Thyroid gland (tissue), 4 donors: ENCODE data around the gene DIAPH1.

Experiments
- POLR2A ChIP-seq, 2 donors: fragments of 450-650 bp; IDR thresholded peaks; one replicate each; pipeline ENCODE4 v1.6.1; 2017; ENCODE audit warnings: antibody characterized with exemption in 2 of 2, mild to moderate bottlenecking in 2 of 2, moderate library complexity in 1 of 2
- TF ChIP-seq, protein P1 (sequence below), 6 experiments: fragments of 200-600 bp in 3 of 6; fragments of 450-650 bp in 3 of 6; sonication (generic) in 3 of 6; IDR thresholded peaks; one replicate each; pipeline ENCODE4 v1.5.1; 2016 to 2019; ENCODE audit warnings: antibody characterized with exemption in 6 of 6, mild to moderate bottlenecking in 2 of 6, inconsistent platforms in 1 of 6, moderate library complexity in 1 of 6

DNA sequence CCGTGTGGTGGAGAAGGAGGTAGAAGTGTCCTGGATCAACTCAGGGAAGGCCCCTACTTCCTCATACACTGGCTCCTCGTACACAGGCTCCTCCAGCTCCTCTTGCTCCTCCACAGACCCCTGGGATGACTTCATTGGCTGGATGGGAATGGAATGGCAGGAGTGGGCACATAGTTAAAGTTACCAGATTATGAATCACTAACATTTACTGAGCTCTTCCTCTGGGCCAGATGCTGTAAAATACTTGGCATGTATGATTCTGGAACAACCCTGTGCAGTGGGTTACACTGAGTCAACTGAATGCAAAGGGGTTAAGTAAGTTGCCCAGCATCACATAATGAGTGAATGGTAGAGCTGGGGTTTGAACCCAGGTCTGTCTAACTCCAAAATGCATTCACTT lies 35.5 kb upstream of the DIAPH1 start:
- TF ChIP-seq, protein P1, sequence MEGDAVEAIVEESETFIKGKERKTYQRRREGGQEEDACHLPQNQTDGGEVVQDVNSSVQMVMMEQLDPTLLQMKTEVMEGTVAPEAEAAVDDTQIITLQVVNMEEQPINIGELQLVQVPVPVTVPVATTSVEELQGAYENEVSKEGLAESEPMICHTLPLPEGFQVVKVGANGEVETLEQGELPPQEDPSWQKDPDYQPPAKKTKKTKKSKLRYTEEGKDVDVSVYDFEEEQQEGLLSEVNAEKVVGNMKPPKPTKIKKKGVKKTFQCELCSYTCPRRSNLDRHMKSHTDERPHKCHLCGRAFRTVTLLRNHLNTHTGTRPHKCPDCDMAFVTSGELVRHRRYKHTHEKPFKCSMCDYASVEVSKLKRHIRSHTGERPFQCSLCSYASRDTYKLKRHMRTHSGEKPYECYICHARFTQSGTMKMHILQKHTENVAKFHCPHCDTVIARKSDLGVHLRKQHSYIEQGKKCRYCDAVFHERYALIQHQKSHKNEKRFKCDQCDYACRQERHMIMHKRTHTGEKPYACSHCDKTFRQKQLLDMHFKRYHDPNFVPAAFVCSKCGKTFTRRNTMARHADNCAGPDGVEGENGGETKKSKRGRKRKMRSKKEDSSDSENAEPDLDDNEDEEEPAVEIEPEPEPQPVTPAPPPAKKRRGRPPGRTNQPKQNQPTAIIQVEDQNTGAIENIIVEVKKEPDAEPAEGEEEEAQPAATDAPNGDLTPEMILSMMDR (IDR thresholded peaks at IDR 0.05) = no peak
- no peak for TF ChIP-seq POLR2A (IDR thresholded peaks at IDR 0.05)
